ENCODE data around the gene GAL.

Gene GAL

GRCh38 chr11:68673306-68673945 is 10.9 kb upstream of the GAL start:
- DNase-seq (ENCODE audit: low read depth): no peak
- H3K4me3 ChIP-seq (ENCODE audit: low read depth, low read length): no peak overlapping the region
- TF ChIP-seq CTCF (IDR thresholded peaks at IDR 0.05; ENCODE audit: insufficient read depth, low read depth, low read length, missing control alignments): no peak

GRCh38 chr11:68673991-68674390 is 10.4 kb upstream of the GAL start:
- H3K4me3 ChIP-seq (ENCODE audit: low read depth, low read length): no peak overlapping the region
- no peak for DNase-seq (ENCODE audit: low read depth)
- TF ChIP-seq CTCF (IDR thresholded peaks at IDR 0.05; ENCODE audit: insufficient read depth, low read depth, low read length, missing control alignments): no peak

GRCh38 chr11:68674461-68674860 is 9.9 kb upstream of the GAL start:
- no peak overlapping the region for H3K4me3 ChIP-seq (ENCODE audit: low read depth, low read length)
- no peak for TF ChIP-seq CTCF (IDR thresholded peaks at IDR 0.05; ENCODE audit: insufficient read depth, low read depth, low read length, missing control alignments)
- DNase-seq (ENCODE audit: low read depth): no peak

DNA sequence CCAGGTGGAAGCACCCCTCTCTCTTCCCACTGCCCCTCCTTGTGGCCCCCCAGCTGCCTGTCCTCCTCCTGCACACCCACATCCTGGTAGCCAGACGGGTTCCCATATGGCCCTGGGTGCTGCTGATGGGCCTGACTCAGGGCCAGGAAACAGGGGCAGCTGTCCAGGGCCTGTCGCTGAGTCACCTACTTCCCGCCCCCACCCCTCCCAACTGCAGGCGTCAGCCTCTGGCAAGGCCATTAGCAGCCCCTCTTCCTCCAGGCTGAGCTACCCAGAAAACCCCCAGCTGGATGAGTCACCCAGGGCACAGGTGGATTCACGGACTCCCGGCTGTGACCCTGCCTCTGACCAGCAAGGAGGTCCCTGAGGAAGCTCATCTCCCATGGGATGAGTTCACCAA is 6.9 kb upstream of the GAL start:
- TF ChIP-seq CTCF (IDR thresholded peaks at IDR 0.05; ENCODE audit: insufficient read depth, low read depth, low read length, missing control alignments): no peak
- DNase-seq (ENCODE audit: low read depth): no peak
- H3K4me3 ChIP-seq (ENCODE audit: low read depth, low read length): no peak overlapping the region

DNA sequence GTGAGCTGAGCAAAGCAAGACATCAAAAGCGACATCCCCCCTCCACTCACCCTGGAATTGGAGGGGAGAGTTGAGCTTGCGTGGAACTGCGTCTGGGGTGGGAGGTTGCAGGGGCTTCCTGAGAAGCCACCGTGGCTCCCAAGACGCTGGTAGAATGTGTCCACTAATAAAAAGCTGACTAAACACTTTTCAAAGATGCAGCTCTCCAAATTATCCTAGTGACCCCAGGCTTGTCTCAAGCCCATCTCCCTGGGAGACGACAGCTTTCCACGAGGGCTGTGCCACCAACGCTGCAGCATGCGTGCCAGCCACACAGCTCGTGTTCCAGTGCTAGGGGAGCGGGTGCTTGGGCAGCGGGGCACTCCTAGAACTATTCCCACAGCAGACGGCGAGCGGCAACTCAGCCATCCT is 6.3 kb upstream of the GAL start:
- no peak for DNase-seq (ENCODE audit: low read depth)
- H3K4me3 ChIP-seq (ENCODE audit: low read depth, low read length): no peak overlapping the region
- no peak for TF ChIP-seq CTCF (IDR thresholded peaks at IDR 0.05; ENCODE audit: insufficient read depth, low read depth, low read length, missing control alignments)

DNA sequence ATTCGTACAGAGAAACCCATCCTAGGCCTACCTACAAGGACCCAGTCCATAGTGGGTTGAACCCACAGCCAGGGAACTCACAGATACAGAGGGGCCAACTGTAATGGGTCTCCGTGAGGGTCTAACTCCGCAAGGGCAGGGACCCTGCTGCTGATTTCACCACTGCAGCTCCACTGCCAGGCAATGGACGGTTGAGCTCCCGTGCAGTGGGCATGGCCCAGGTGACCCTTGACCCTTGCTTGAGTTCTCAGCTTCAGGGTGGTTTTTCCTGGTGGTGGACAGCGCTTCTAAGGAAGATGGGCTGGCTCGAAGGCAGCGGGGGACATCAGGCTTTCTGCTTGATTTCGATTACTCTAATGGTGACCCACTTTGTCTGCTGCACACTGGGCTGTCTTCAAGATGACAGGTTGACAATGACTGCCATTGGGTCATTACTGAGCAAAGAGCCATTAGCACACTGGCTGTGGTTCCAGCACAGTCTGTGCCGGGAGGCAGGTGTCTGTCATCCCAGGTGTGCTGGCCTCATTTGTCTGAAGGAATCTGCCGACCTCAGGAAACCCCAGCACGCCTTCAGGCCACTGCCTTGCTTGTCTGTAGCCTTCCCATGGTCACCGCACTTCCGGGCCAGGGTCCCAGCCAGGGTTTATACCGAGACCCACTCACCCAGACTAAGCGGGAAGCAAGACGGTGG is 3.7 kb upstream of the GAL start:
- TF ChIP-seq CTCF (IDR thresholded peaks at IDR 0.05; ENCODE audit: insufficient read depth, low read depth, low read length, missing control alignments): no peak
- no peak for DNase-seq (ENCODE audit: low read depth)
- no peak overlapping the region for H3K4me3 ChIP-seq (ENCODE audit: low read depth, low read length)

Measured in GM12865 (cell line).